ENCODE results near the gene QPCT.

- TF ChIP-seq, protein P1, sequence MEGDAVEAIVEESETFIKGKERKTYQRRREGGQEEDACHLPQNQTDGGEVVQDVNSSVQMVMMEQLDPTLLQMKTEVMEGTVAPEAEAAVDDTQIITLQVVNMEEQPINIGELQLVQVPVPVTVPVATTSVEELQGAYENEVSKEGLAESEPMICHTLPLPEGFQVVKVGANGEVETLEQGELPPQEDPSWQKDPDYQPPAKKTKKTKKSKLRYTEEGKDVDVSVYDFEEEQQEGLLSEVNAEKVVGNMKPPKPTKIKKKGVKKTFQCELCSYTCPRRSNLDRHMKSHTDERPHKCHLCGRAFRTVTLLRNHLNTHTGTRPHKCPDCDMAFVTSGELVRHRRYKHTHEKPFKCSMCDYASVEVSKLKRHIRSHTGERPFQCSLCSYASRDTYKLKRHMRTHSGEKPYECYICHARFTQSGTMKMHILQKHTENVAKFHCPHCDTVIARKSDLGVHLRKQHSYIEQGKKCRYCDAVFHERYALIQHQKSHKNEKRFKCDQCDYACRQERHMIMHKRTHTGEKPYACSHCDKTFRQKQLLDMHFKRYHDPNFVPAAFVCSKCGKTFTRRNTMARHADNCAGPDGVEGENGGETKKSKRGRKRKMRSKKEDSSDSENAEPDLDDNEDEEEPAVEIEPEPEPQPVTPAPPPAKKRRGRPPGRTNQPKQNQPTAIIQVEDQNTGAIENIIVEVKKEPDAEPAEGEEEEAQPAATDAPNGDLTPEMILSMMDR (conservative IDR thresholded peaks at IDR 0.05) = no peak
- TF ChIP-seq ZFX (IDR thresholded peaks at IDR 0.05) = no peak
Measured at GRCh38 chr2:37422816-37423215, 78.4 kb downstream of the QPCT start.

Data from C4-2B (cell line).